T-helper 2 cell treated with Interferon-gamma antibody and Interleukin-4, amounts not matched to agents 100 ng/mL and 5 ng/mL, for 36 hours (primary cell): ENCODE measurements around the gene NAV2. TPM values are rescaled to one million over a fixed set of nuclear protein-coding genes. Genes with fewer than 3 reads are reported as not detected.

Experiments
- intact Hi-C: fragments of 100-400 bp; cut with micrococcal nuclease; formaldehyde crosslinking; loops from one replicate; pipeline ENCODE4 v1.15.1; 2023
- total RNA-seq: library from RNA; stranded (reverse); gene quantifications from 2 replicates; pipeline ENCODE4 v1.2.3, GENCODE V29; 2022

NAV2 gene
- total RNA-seq, 1 donor from 2014 or later: 0.45 TPM

GRCh38 chr11:19853920-19854319 is 141.3 kb downstream of the NAV2 start:
- intact Hi-C loops: no loop called here

GRCh38 chr11:19861171-19861570 is 148.5 kb downstream of the NAV2 start:
- intact Hi-C loops: no loop called here

GRCh38 chr11:19862091-19862490 is 149.5 kb downstream of the NAV2 start:
- intact Hi-C loops: no loop called here

GRCh38 chr11:19864141-19865140 is 151.8 kb downstream of the NAV2 start:
- intact Hi-C loops: no loop called here

GRCh38 chr11:19866037-19866436 is 153.4 kb downstream of the NAV2 start:
- intact Hi-C loops: no loop called here

- intact Hi-C loops: no loop called here
These were observed 153.9 kb downstream of the NAV2 start for GRCh38 chr11:19866521-19866920.

- intact Hi-C loops: no loop called here
These were observed 154.4 kb downstream of the NAV2 start for GRCh38 chr11:19867064-19867463.

- intact Hi-C loops: no loop called here
These were observed 155.7 kb downstream of the NAV2 start for GRCh38 chr11:19868281-19868821.

- intact Hi-C loops: no loop called here
These were observed 156.2 kb downstream of the NAV2 start for GRCh38 chr11:19868871-19869270.

GRCh38 chr11:19869466-19869865 is 156.8 kb downstream of the NAV2 start:
- intact Hi-C loops: no loop called here

- intact Hi-C loops: no loop called here
These were observed 157.4 kb downstream of the NAV2 start for GRCh38 chr11:19869946-19870589.

GRCh38 chr11:19871531-19871930 is 158.9 kb downstream of the NAV2 start:
- intact Hi-C loops: no loop called here

- intact Hi-C loops: no loop called here
These were observed 160.0 kb downstream of the NAV2 start for GRCh38 chr11:19872512-19873145.

- intact Hi-C loops: no loop called here
These were observed 161.1 kb downstream of the NAV2 start for GRCh38 chr11:19873730-19874129.

GRCh38 chr11:19874266-19874665 is 161.6 kb downstream of the NAV2 start:
- intact Hi-C loops: no loop called here

- intact Hi-C loops: no loop called here
These were observed 164.1 kb downstream of the NAV2 start for GRCh38 chr11:19876750-19877149.

- intact Hi-C loops: no loop called here
These were observed 165.9 kb downstream of the NAV2 start for GRCh38 chr11:19878520-19878919.

GRCh38 chr11:19879307-19880087 is 166.9 kb downstream of the NAV2 start:
- intact Hi-C loops: no loop called here

- intact Hi-C loops: no loop called here
These were observed 167.4 kb downstream of the NAV2 start for GRCh38 chr11:19880088-19880345.

GRCh38 chr11:19881177-19881576 is 168.5 kb downstream of the NAV2 start:
- intact Hi-C loops: no loop called here

- intact Hi-C loops: no loop called here
These were observed 169.7 kb downstream of the NAV2 start for GRCh38 chr11:19882356-19882755.
